ENCODE measurements around the gene OR2C3.

Gene OR2C3

GRCh38 chr1:247540581-247540980 lies 4.3 kb upstream of the OR2C3 start:
- Histone ChIP-seq H3K4me2 (ENCODE audit: low read length) (no peak overlapping the region), H3K27me3 (ENCODE audit: control insufficient read depth, low read length) (peaks cover 3% of the 10 kb centered on the region; the same call in 1 of the 2 replicates), H3K4me3 (ENCODE audit: low read length) (no peak overlapping the region), H3K27ac (ENCODE audit: low read depth, low read length) (no peak overlapping the region), H3K4me1 (ENCODE audit: control insufficient read depth, low read length) (no peaks in the 10 kb centered on the region), H4K20me1 (ENCODE audit: control insufficient read depth, insufficient read depth, low read depth, low read length) (no peaks in the 10 kb centered on the region), H3K9me2 (replicated peaks; ENCODE audit: control insufficient read depth, low read length) (no peaks in the 10 kb centered on the region), H3K36me3 (ENCODE audit: control insufficient read depth, low read length) (no peaks in the 10 kb centered on the region), H3F3A (ENCODE audit: control insufficient read depth, insufficient read depth) (no peaks in the 10 kb centered on the region), H3K79me2 (ENCODE audit: control insufficient read depth, low read length) (no peaks in the 10 kb centered on the region), H3K9me3 (ENCODE audit: control insufficient read depth, insufficient read depth, low read length) (no peaks in the 10 kb centered on the region)
- no peak for TF ChIP-seq EZH2phosphoT487 (IDR thresholded peaks at IDR 0.05; ENCODE audit: borderline replicate concordance, low read length)
- no peak for TF ChIP-seq CTCF (IDR thresholded peaks at IDR 0.05; ENCODE audit: low read depth, low read length, poor library complexity, severe bottlenecking)

GRCh38 chr1:247539215-247539614 lies 3.0 kb upstream of the OR2C3 start:
- H3K79me2 ChIP-seq (ENCODE audit: control insufficient read depth, low read length): no peaks in the 10 kb centered on the region
- H4K20me1 ChIP-seq (ENCODE audit: control insufficient read depth, insufficient read depth, low read depth, low read length): no peaks in the 10 kb centered on the region
- no peak overlapping the region for H3K4me3 ChIP-seq (ENCODE audit: low read length)
- H3K9me2 ChIP-seq (replicated peaks; ENCODE audit: control insufficient read depth, low read length): no peaks in the 10 kb centered on the region
- no peak overlapping the region for H3K4me2 ChIP-seq (ENCODE audit: low read length)
- H3F3A ChIP-seq (ENCODE audit: control insufficient read depth, insufficient read depth): no peaks in the 10 kb centered on the region
- H3K36me3 ChIP-seq (ENCODE audit: control insufficient read depth, low read length): no peaks in the 10 kb centered on the region
- TF ChIP-seq EZH2phosphoT487 (IDR thresholded peaks at IDR 0.05; ENCODE audit: borderline replicate concordance, low read length) (no peak), CTCF (IDR thresholded peaks at IDR 0.05; ENCODE audit: low read depth, low read length, poor library complexity, severe bottlenecking) (no peak)
- peaks cover 3% of the 10 kb centered on the region; the same call in 1 of the 2 replicates for H3K27me3 ChIP-seq (ENCODE audit: control insufficient read depth, low read length)
- H3K27ac ChIP-seq (ENCODE audit: low read depth, low read length): no peak overlapping the region
- no peaks in the 10 kb centered on the region for H3K9me3 ChIP-seq (ENCODE audit: control insufficient read depth, insufficient read depth, low read length)
- H3K4me1 ChIP-seq (ENCODE audit: control insufficient read depth, low read length): no peaks in the 10 kb centered on the region

GRCh38 chr1:247538561-247538960 lies 2.3 kb upstream of the OR2C3 start:
- Histone ChIP-seq H3K27ac (ENCODE audit: low read depth, low read length) (no peak overlapping the region), H3K9me2 (replicated peaks; ENCODE audit: control insufficient read depth, low read length) (no peaks in the 10 kb centered on the region), H3K79me2 (ENCODE audit: control insufficient read depth, low read length) (no peaks in the 10 kb centered on the region), H3K27me3 (ENCODE audit: control insufficient read depth, low read length) (peaks cover 3% of the 10 kb centered on the region; the same call in 1 of the 2 replicates), H3K36me3 (ENCODE audit: control insufficient read depth, low read length) (no peaks in the 10 kb centered on the region), H3K9me3 (ENCODE audit: control insufficient read depth, insufficient read depth, low read length) (no peaks in the 10 kb centered on the region), H3K4me1 (ENCODE audit: control insufficient read depth, low read length) (no peaks in the 10 kb centered on the region), H3K4me3 (ENCODE audit: low read length) (no peak overlapping the region), H4K20me1 (ENCODE audit: control insufficient read depth, insufficient read depth, low read depth, low read length) (no peaks in the 10 kb centered on the region), H3F3A (ENCODE audit: control insufficient read depth, insufficient read depth) (no peaks in the 10 kb centered on the region), H3K4me2 (ENCODE audit: low read length) (no peak overlapping the region)
- TF ChIP-seq EZH2phosphoT487 (IDR thresholded peaks at IDR 0.05; ENCODE audit: borderline replicate concordance, low read length) (no peak), CTCF (IDR thresholded peaks at IDR 0.05; ENCODE audit: low read depth, low read length, poor library complexity, severe bottlenecking) (no peak)
